Mesothelial cell of epicardium (in vitro differentiated cells): ENCODE results near the gene OR10J1. TPM values are rescaled to one million over a fixed set of nuclear protein-coding genes. Genes with fewer than 3 reads are reported as not detected.
"Not testable (repeated sequence)": the region's sequence is repeated elsewhere in the genome, so short reads cannot be mapped to it uniquely, and the experiment has no call there.

Experiments used
- DNase-seq, 2 experiments: peaks; one replicate each; pipeline ENCODE4 v3.0.0; 2021; ENCODE audit warnings: low spot score in 2 of 2; ENCODE audit not compliant: unreplicated experiment in 2 of 2
- H3K27ac Mint-ChIP-seq: 2 replicates; pipeline ENCODE4 v1.8.0; 2021; ENCODE audit warnings: mixed read lengths
- H3K27me3 Mint-ChIP-seq: 2 replicates; pipeline ENCODE4 v1.8.0; 2021; ENCODE audit warnings: low read depth, mixed read lengths
- H3K36me3 Mint-ChIP-seq: 2 replicates; pipeline ENCODE4 v1.8.0; 2021; ENCODE audit warnings: mixed read lengths
- H3K4me1 Mint-ChIP-seq: 2 replicates; pipeline ENCODE4 v1.8.0; 2021; ENCODE audit warnings: mixed read lengths
- H3K4me3 Mint-ChIP-seq: 2 replicates; pipeline ENCODE4 v1.8.0; 2021; ENCODE audit warnings: mild to moderate bottlenecking, moderate library complexity, mixed read lengths
- H3K9me3 Mint-ChIP-seq: 2 replicates; pipeline ENCODE4 v1.8.0; 2021; ENCODE audit warnings: mixed read lengths
- total RNA-seq: library from RNA; stranded (reverse); gene quantifications from 3 replicates; pipeline ENCODE4 v1.2.1, GENCODE V29; 2021
- TF ChIP-seq, protein P1 (sequence below): fragments of 200-600 bp; sonication (generic); IDR thresholded peaks from one replicate; pipeline ENCODE4 v1.5.0; 2021; ENCODE audit warnings: antibody characterized with exemption; ENCODE audit not compliant: unreplicated experiment

OR10J1 gene
- total RNA-seq, 1 donor from 2014 or later: not detected

DNA sequence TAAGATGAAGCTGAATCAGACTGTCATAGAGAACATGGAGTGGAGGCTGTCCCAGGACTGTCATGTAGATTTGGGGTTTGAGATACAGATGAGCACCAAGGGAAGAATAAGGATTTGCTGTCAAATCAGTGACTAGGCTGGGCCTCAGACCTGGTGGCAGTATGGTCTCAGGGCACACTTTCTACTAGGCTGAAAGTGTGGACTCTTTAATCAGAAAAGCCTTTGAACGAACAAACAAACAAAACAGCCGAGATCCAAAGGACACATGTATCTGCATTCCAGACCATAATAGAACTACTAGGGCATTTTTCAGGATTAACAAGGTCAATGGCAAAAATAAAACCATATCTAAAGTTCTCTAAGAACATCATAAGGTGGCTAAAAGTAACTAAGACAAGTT lies 2.9 kb downstream of the OR10J1 start:
- Mint-ChIP-seq H3K4me1 (no peaks in the 10 kb centered on the region), H3K9me3 (peaks cover 78% of the 10 kb centered on the region), H3K27ac (no peak overlapping the region), H3K27me3 (no peaks in the 10 kb centered on the region), H3K4me3 (no peak overlapping the region), H3K36me3 (no peaks in the 10 kb centered on the region)
- no peak for DNase-seq
- TF ChIP-seq, protein P1, sequence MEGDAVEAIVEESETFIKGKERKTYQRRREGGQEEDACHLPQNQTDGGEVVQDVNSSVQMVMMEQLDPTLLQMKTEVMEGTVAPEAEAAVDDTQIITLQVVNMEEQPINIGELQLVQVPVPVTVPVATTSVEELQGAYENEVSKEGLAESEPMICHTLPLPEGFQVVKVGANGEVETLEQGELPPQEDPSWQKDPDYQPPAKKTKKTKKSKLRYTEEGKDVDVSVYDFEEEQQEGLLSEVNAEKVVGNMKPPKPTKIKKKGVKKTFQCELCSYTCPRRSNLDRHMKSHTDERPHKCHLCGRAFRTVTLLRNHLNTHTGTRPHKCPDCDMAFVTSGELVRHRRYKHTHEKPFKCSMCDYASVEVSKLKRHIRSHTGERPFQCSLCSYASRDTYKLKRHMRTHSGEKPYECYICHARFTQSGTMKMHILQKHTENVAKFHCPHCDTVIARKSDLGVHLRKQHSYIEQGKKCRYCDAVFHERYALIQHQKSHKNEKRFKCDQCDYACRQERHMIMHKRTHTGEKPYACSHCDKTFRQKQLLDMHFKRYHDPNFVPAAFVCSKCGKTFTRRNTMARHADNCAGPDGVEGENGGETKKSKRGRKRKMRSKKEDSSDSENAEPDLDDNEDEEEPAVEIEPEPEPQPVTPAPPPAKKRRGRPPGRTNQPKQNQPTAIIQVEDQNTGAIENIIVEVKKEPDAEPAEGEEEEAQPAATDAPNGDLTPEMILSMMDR: no peak

DNA sequence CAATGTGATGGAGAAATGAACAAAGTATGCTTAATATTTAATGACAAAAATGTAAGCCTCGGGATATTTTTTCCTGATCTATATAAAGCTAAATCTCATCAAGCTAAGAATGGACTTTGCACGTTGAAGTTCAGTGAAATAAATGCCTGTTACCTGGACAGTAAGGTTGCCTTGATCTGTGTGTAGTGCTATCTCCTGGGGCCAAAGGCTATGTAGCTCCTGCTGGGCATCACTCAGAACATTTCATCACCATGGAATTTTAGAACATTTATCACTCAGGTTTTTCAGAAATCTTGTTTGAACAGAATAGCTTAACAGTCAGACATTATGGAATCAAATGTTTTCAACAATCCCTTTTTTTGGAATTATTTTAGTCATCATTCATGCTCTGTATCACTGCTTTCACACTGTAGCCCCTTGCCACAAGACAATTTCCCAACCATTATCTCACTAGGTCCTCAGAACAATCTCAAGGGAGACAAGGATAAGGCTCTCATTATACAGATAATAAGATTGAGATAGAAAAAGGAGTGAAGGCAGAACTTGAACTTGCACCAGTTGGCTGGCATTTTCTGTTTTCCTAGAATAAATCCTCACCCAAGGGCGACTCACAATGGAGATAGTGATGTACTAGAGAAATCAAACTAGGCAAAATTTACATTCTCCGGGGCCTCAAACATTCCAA lies 3.7 kb downstream of the OR10J1 start:
- H3K4me3 Mint-ChIP-seq: no peak overlapping the region
- H3K27me3 Mint-ChIP-seq: no peaks in the 10 kb centered on the region
- DNase-seq: no peak
- H3K27ac Mint-ChIP-seq: no peak overlapping the region
- H3K36me3 Mint-ChIP-seq: no peaks in the 10 kb centered on the region
- TF ChIP-seq, protein P1: no peak
- no peaks in the 10 kb centered on the region for H3K4me1 Mint-ChIP-seq
- H3K9me3 Mint-ChIP-seq: peaks cover 80% of the 10 kb centered on the region

DNA sequence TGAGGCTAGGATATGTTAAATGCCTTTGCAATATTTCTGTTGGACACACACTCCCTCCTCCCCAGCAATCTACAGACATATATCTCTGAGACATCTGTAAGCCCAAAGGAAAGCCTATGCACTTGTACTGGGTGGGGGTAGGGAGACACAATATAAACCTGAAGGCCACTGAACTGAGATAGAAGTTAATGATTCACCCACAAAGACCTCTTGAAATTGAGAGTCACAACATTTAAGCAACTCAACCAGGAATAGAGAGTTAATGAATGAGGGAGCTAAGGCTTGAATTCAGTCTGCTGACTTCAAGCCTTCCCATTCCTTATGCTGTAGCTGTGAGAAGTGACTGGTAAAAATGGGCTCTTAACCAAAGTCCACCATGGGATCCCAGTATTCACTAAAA lies 5.0 kb downstream of the OR10J1 start:
- Mint-ChIP-seq H3K4me3 (no peak overlapping the region), H3K27ac (no peak overlapping the region), H3K36me3 (no peaks in the 10 kb centered on the region), H3K27me3 (no peaks in the 10 kb centered on the region), H3K4me1 (no peaks in the 10 kb centered on the region), H3K9me3 (peaks cover 78% of the 10 kb centered on the region)
- no peak for DNase-seq
- TF ChIP-seq, protein P1: no peak

DNA sequence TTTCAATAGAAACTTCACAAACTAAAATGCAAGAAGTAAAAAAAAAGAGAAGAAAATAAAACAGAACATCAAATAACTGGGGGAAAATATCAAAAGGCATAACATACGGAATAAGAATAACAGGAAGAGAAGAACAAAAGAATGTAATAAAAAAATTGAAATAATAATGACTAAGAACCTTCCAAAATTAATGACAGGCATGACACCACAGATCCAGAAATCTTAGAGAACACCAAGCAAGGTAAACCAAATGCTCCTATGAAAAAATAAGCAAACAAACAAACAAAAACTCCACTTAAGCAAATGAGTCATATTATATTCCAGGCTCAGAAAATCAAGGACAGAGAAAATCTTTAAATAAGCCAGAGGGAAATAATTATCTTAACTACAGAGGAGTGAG lies 8.7 kb downstream of the OR10J1 start:
- Mint-ChIP-seq H3K4me1 (no peaks in the 10 kb centered on the region), H3K9me3 (peaks cover 67% of the 10 kb centered on the region), H3K27me3 (no peaks in the 10 kb centered on the region), H3K4me3 (no peak overlapping the region), H3K36me3 (no peaks in the 10 kb centered on the region), H3K27ac (no peak overlapping the region)
- TF ChIP-seq, protein P1: no peak
- no peak for DNase-seq

DNA sequence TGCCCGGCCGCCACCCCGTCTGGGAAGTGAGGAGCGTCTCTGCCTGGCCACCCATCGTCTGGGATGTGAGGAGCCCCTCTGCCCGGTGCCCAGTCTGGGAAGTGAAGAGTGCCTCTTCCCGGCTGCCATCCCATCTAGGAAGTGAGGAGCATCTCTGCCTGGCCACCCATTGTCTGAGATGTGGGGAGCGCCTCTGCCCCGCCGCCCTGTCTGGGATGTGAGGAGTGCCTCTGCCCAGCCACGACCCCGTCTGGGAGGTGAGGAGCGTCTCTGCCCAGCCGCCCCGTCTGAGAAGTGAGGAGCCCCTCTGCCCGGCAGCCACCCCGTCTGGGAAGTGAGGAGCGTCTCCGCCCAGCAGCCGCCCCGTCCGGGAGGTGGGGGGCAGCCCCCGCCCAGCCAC lies 10.1 kb downstream of the OR10J1 start:
- not testable (repeated sequence) for H3K27me3 Mint-ChIP-seq, H3K4me3 Mint-ChIP-seq, H3K27ac Mint-ChIP-seq, H3K4me1 Mint-ChIP-seq, H3K36me3 Mint-ChIP-seq, DNase-seq
- H3K9me3 Mint-ChIP-seq: peaks cover 63% of the 10 kb centered on the region

DNA sequence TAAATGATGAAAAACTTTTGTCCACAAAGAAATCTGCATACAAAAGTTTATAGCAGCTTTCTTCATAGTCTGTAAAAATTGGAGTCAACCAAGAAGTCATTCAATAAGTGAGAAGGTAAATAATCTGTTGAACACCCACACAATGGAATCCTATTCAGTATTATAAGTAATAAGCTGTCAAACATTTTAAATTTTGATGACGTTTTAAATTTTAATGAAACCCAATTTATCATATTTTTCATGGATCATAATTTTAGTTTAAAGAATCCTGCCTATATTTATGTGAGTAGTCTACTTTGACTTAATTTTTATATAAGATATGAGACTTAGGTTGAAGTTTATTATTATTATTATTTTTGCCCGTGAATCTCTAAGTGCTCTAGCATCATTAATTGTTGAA lies 20.0 kb downstream of the OR10J1 start:
- H3K4me3 Mint-ChIP-seq: no peak overlapping the region
- H3K9me3 Mint-ChIP-seq: peaks cover 50% of the 10 kb centered on the region
- TF ChIP-seq, protein P1: no peak
- no peak overlapping the region for H3K27ac Mint-ChIP-seq
- no peaks in the 10 kb centered on the region for H3K27me3 Mint-ChIP-seq
- DNase-seq: no peak
- H3K4me1 Mint-ChIP-seq: no peaks in the 10 kb centered on the region
- H3K36me3 Mint-ChIP-seq: no peaks in the 10 kb centered on the region
